ENCODE data around the gene TECR. TPM values are rescaled to one million over a fixed set of nuclear protein-coding genes. Genes with fewer than 3 reads are reported as not detected.

The TECR gene
- total and polyA plus RNA-seq, 2 of the 13 experiments (the other 11 are each of a cell fraction or from before 2014, with no cell fraction given), result 54.9 to 121 TPM

DNA sequence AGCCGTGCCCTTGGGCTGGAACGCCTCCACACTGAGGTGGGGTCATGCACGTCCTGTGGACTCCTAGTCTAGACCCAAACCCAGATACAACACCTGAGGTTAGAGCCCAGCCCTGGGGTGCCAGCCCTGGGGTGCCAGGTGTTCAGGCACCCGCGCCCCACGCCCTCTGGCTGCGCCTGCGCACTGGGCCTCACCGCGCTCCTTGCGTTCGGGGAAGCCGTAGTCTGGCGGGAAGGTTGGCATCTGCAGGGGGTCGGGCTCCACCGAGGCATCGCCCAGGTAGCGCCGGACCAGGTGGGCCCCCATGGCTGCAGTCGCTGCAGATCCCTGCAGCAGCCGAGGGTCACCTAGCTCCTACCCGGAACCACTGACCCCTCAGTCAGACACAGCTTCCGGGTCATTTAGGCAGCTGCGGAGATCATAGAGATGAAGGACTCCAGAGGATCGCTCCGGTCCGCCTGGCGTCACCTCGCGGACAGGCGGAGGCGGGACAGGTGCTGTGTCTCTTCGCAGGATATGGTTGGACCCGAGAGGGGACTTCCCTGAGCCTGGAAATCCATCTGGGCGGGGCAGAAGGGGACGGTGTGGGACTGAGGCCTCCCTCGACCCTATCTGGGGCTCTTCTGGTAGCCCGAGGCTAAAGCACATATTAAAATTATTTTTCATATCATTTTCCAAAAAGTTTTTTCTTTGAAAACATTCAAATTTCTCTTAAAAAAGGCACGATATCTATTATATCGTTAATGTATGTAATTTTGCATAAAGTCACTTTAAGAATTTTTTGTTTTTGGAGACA, 42.5 kb downstream of the TECR start, which contains the start of gene NDUFB7 (continued):
- TF ChIP-seq, protein P1, sequence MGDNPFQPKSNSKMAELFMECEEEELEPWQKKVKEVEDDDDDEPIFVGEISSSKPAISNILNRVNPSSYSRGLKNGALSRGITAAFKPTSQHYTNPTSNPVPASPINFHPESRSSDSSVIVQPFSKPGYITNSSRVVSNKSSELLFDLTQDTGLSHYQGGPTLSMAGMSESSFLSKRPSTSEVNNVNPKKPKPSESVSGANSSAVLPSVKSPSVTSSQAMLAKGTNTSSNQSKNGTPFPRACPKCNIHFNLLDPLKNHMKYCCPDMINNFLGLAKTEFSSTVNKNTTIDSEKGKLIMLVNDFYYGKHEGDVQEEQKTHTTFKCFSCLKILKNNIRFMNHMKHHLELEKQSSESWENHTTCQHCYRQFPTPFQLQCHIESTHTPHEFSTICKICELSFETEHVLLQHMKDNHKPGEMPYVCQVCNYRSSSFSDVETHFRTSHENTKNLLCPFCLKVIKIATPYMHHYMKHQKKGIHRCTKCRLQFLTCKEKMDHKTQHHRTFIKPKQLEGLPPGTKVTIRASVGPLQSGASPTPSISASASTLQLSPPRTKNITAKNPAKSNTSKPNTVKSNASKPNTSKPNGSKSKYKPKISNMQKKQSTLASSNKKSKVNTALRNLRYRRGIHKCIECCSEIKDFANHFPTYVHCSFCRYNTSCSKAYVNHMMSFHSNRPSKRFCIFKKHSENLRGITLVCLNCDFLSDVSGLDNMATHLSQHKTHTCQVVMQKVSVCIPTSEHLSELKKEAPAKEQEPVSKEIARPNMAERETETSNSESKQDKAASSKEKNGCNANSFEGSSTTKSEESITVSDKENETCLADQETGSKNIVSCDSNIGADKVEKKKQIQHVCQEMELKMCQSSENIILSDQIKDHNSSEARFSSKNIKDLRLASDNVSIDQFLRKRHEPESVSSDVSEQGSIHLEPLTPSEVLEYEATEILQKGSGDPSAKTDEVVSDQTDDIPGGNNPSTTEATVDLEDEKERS (CRISPR knock-in tag; IDR thresholded peaks at IDR 0.05), result peak; percentile 53; the same call in 1 of the 2 replicates
- no peak for TF ChIP-seq HIVEP1 (CRISPR knock-in tag; IDR thresholded peaks at IDR 0.05)
- no peak for TF ChIP-seq FOXA1 (IDR thresholded peaks at IDR 0.05)
- no peak for TF ChIP-seq FOXA1 (CRISPR knock-in tag; IDR thresholded peaks at IDR 0.05)
- TF ChIP-seq KLF11 (CRISPR knock-in tag; IDR thresholded peaks at IDR 0.05), result no peak
- peak; percentile 93; the same call in 1 of the 2 replicates for TF ChIP-seq KDM3A (CRISPR knock-in tag; IDR thresholded peaks at IDR 0.05; ENCODE audit: low read depth)
- TF ChIP-seq, protein P2, sequence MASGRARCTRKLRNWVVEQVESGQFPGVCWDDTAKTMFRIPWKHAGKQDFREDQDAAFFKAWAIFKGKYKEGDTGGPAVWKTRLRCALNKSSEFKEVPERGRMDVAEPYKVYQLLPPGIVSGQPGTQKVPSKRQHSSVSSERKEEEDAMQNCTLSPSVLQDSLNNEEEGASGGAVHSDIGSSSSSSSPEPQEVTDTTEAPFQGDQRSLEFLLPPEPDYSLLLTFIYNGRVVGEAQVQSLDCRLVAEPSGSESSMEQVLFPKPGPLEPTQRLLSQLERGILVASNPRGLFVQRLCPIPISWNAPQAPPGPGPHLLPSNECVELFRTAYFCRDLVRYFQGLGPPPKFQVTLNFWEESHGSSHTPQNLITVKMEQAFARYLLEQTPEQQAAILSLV (CRISPR knock-in tag; IDR thresholded peaks at IDR 0.05; ENCODE audit: borderline replicate concordance), result no peak
- TF ChIP-seq RFX5 (IDR thresholded peaks at IDR 0.05; ENCODE audit: low read depth, low read length), result no peak
- TF ChIP-seq TBX2 (CRISPR knock-in tag; IDR thresholded peaks at IDR 0.05; ENCODE audit: borderline replicate concordance), result peak; percentile 92
- TF ChIP-seq, protein P3, sequence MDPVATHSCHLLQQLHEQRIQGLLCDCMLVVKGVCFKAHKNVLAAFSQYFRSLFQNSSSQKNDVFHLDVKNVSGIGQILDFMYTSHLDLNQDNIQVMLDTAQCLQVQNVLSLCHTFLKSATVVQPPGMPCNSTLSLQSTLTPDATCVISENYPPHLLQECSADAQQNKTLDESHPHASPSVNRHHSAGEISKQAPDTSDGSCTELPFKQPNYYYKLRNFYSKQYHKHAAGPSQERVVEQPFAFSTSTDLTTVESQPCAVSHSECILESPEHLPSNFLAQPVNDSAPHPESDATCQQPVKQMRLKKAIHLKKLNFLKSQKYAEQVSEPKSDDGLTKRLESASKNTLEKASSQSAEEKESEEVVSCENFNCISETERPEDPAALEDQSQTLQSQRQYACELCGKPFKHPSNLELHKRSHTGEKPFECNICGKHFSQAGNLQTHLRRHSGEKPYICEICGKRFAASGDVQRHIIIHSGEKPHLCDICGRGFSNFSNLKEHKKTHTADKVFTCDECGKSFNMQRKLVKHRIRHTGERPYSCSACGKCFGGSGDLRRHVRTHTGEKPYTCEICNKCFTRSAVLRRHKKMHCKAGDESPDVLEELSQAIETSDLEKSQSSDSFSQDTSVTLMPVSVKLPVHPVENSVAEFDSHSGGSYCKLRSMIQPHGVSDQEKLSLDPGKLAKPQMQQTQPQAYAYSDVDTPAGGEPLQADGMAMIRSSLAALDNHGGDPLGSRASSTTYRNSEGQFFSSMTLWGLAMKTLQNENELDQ (CRISPR knock-in tag; IDR thresholded peaks at IDR 0.05; ENCODE audit: borderline replicate concordance), result no peak
- TF ChIP-seq NR2F1 (CRISPR knock-in tag; IDR thresholded peaks at IDR 0.05), result no peak
- 0 out of 2 replicates have a peak, but pooled peaks have one; percentile 29 for TF ChIP-seq KLF13 (CRISPR knock-in tag; IDR thresholded peaks at IDR 0.05)
- TF ChIP-seq AGO1 (IDR thresholded peaks at IDR 0.05; ENCODE audit: low read depth, low read length, poor library complexity, severe bottlenecking), result no peak
- peak; percentile 97 for TF ChIP-seq KDM5A (IDR thresholded peaks at IDR 0.05; ENCODE audit: borderline replicate concordance, low read length)
- TF ChIP-seq, protein P4, sequence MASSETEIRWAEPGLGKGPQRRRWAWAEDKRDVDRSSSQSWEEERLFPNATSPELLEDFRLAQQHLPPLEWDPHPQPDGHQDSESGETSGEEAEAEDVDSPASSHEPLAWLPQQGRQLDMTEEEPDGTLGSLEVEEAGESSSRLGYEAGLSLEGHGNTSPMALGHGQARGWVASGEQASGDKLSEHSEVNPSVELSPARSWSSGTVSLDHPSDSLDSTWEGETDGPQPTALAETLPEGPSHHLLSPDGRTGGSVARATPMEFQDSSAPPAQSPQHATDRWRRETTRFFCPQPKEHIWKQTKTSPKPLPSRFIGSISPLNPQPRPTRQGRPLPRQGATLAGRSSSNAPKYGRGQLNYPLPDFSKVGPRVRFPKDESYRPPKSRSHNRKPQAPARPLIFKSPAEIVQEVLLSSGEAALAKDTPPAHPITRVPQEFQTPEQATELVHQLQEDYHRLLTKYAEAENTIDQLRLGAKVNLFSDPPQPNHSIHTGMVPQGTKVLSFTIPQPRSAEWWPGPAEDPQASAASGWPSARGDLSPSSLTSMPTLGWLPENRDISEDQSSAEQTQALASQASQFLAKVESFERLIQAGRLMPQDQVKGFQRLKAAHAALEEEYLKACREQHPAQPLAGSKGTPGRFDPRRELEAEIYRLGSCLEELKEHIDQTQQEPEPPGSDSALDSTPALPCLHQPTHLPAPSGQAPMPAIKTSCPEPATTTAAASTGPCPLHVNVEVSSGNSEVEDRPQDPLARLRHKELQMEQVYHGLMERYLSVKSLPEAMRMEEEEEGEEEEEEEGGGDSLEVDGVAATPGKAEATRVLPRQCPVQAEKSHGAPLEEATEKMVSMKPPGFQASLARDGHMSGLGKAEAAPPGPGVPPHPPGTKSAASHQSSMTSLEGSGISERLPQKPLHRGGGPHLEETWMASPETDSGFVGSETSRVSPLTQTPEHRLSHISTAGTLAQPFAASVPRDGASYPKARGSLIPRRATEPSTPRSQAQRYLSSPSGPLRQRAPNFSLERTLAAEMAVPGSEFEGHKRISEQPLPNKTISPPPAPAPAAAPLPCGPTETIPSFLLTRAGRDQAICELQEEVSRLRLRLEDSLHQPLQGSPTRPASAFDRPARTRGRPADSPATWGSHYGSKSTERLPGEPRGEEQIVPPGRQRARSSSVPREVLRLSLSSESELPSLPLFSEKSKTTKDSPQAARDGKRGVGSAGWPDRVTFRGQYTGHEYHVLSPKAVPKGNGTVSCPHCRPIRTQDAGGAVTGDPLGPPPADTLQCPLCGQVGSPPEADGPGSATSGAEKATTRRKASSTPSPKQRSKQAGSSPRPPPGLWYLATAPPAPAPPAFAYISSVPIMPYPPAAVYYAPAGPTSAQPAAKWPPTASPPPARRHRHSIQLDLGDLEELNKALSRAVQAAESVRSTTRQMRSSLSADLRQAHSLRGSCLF (CRISPR knock-in tag; IDR thresholded peaks at IDR 0.05; ENCODE audit: borderline replicate concordance), result no peak
- TF ChIP-seq TAF1 (CRISPR knock-in tag; IDR thresholded peaks at IDR 0.05), result peak; percentile 81
